ENCODE data around the gene PSTPIP1. TPM values are rescaled to one million over a fixed set of nuclear protein-coding genes. Genes with fewer than 3 reads are reported as not detected.

Gene PSTPIP1
- total RNA-seq, 2 experiments from 2014 or later, result 1.5 to 27.4 TPM

DNA sequence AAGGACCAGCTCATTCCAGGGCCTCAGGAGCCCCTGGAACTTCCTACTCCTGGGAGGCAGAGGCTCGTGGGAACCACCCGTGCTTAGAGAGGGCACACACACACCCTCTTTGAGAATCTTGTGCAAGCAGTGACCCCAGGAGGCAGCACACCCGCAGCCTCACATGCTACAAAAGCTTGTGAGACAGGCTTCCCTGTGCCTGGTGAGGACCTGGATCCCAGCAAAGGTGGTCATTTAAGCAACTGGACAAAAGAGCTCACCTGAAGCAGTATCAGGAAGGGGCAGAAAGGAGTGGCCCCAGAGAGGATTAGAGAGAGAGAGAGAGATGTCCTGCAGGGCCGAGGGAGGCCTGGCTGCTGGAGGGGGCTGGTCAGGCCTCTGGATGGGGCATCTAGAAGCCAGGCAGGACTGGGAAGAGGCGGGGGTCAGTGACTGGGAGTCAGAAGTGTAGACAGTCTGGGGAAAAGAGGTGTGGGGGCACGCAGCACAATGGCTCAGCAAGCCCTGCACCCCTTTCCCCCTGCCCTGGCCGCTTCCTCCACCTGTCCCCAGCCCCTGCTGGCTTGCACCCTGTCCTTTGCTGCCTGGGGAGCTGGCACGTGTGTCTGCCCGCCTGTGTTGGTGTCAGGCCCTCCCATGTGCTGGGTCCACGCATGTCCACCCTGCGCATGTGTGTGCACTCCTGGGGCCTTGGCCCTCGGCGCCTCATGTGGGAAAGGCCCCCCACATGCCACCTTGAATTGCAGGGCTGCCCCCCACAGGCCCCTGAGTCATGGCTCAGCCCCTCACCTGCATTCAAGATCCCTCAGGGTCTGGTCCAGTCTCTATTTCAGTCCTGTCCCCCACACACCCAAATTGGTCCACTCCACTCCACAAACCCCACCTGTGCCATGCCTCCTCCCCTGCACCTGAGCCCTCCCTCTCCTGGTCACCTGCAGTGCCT is 39.1 kb downstream of the PSTPIP1 start:
- H3K79me2 ChIP-seq (ENCODE audit: insufficient read depth, low read depth, low read length), result no peaks in the 10 kb centered on the region
- H2AFZ ChIP-seq (ENCODE audit: low read length), result no peak overlapping the region
- intact Hi-C loops (cut with micrococcal nuclease; ENCODE audit: unreplicated experiment), result no loop called here
- no peaks in the 10 kb centered on the region for H3K36me3 ChIP-seq (ENCODE audit: insufficient read depth, low read length)
- H3K27ac ChIP-seq (ENCODE audit: low read depth, low read length, poor library complexity, severe bottlenecking), result no peak overlapping the region
- BruUV-seq (replicated peaks), result no TSS peak
- TF ChIP-seq, protein P1, sequence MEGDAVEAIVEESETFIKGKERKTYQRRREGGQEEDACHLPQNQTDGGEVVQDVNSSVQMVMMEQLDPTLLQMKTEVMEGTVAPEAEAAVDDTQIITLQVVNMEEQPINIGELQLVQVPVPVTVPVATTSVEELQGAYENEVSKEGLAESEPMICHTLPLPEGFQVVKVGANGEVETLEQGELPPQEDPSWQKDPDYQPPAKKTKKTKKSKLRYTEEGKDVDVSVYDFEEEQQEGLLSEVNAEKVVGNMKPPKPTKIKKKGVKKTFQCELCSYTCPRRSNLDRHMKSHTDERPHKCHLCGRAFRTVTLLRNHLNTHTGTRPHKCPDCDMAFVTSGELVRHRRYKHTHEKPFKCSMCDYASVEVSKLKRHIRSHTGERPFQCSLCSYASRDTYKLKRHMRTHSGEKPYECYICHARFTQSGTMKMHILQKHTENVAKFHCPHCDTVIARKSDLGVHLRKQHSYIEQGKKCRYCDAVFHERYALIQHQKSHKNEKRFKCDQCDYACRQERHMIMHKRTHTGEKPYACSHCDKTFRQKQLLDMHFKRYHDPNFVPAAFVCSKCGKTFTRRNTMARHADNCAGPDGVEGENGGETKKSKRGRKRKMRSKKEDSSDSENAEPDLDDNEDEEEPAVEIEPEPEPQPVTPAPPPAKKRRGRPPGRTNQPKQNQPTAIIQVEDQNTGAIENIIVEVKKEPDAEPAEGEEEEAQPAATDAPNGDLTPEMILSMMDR (conservative IDR thresholded peaks at IDR 0.05; ENCODE audit: low read length), result no peak
- no peak for TF ChIP-seq EZH2phosphoT487 (IDR thresholded peaks at IDR 0.05; ENCODE audit: borderline replicate concordance, low read depth, low read length)
- H3K4me2 ChIP-seq (ENCODE audit: low read length), result no peak overlapping the region
- H3K4me3 ChIP-seq (ENCODE audit: low read depth, low read length, poor library complexity, severe bottlenecking), result no peak overlapping the region
- ChIA-PET CTCF (ENCODE audit: unreplicated experiment) (interaction anchor here (0.6 kb wide), 1 partner anchor 16 kb away, joined by 3 read pairs; no protein-coding TSS in a partner anchor), POLR2A (no interaction called here)
- no peaks in the 10 kb centered on the region for H3K9me2 ChIP-seq (ENCODE audit: insufficient read depth, low read length)
- H3K9me3 ChIP-seq (ENCODE audit: low read length), result peaks cover 10% of the 10 kb centered on the region; the same call in 1 of the 2 replicates
- DNase-seq (ENCODE audit: low spot score), result no peak
- peaks cover 4% of the 10 kb centered on the region for H3K4me1 ChIP-seq (ENCODE audit: insufficient read depth, low read length, poor library complexity, severe bottlenecking)
- no peaks in the 10 kb centered on the region for H4K20me1 ChIP-seq (ENCODE audit: insufficient read depth, low read length)

- H3K9me3 ChIP-seq (ENCODE audit: low read length), result peaks cover 10% of the 10 kb centered on the region; the same call in 1 of the 2 replicates
- ChIA-PET POLR2A (no interaction called here), CTCF (ENCODE audit: unreplicated experiment) (no interaction called here)
- H3K27ac ChIP-seq (ENCODE audit: low read depth, low read length, poor library complexity, severe bottlenecking), result no peak overlapping the region
- no peak overlapping the region for H3K4me3 ChIP-seq (ENCODE audit: low read depth, low read length, poor library complexity, severe bottlenecking)
- no peak for DNase-seq (ENCODE audit: low spot score)
- intact Hi-C loops (cut with micrococcal nuclease; ENCODE audit: unreplicated experiment), result no loop called here
- no peaks in the 10 kb centered on the region for H4K20me1 ChIP-seq (ENCODE audit: insufficient read depth, low read length)
- no peak overlapping the region for H2AFZ ChIP-seq (ENCODE audit: low read length)
- TF ChIP-seq, protein P1 (conservative IDR thresholded peaks at IDR 0.05; ENCODE audit: low read length), result peak; percentile 71
- TF ChIP-seq EZH2phosphoT487 (IDR thresholded peaks at IDR 0.05; ENCODE audit: borderline replicate concordance, low read depth, low read length), result no peak
- no peaks in the 10 kb centered on the region for H3K36me3 ChIP-seq (ENCODE audit: insufficient read depth, low read length)
- no peaks in the 10 kb centered on the region for H3K9me2 ChIP-seq (ENCODE audit: insufficient read depth, low read length)
- BruUV-seq (replicated peaks), result no TSS peak
- H3K4me2 ChIP-seq (ENCODE audit: low read length), result no peak overlapping the region
- no peaks in the 10 kb centered on the region for H3K79me2 ChIP-seq (ENCODE audit: insufficient read depth, low read depth, low read length)
- H3K4me1 ChIP-seq (ENCODE audit: insufficient read depth, low read length, poor library complexity, severe bottlenecking), result peaks cover 4% of the 10 kb centered on the region
These were observed 40.0 kb downstream of the PSTPIP1 start for GRCh38 chr15:77034695-77035489.

Data from OCI-LY7 (cell line).